HG03439 (cell line): Measurements from ENCODE around the gene ZNF862.

Experiments
- ATAC-seq: cut with Tn5 transposase; IDR thresholded peaks from one replicate; pipeline ENCODE4 v1.9.1; 2021; ENCODE audit warnings: mild to moderate bottlenecking, moderate library complexity; ENCODE audit not compliant: unreplicated experiment

Gene ZNF862

GRCh38 chr7:149809215-149809614 is 29.0 kb upstream of the ZNF862 start:
- ATAC-seq = no peak

GRCh38 chr7:149811221-149811620 is 27.0 kb upstream of the ZNF862 start:
- ATAC-seq = no peak

DNA sequence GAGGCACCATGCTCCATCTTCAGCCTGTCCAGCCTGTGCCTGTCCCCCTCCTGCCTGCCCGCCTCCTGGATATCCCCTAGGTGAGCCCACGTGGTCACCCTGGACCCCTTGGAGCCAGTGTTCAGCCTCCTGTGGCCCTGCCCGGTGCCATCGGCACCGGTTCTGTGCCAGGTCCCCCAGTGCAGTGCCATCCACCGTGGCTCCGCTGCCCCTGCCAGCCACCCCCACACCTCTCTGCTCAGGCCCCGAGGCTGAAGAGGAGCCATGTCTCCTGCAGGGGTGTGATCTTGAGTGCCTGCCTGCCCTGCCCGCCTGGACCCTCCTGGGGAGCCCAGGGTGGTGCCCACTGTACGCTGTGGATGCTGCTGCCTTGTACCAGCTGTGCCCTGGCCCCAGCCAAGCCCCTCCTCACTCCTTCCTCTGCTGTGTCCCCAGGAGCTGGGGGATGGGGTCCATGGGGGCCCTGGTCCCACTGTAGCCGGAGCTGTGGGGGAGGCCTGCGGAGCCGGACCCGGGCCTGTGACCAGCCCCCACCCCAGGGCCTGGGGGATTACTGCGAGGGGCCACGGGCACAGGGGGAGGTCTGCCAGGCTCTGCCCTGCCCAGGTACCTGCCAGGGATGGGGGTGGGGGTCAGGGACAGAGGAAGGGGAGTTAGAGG is 26.2 kb upstream of the ZNF862 start:
- ATAC-seq = no peak

GRCh38 chr7:149813254-149814035 is 24.7 kb upstream of the ZNF862 start:
- no peak for ATAC-seq

DNA sequence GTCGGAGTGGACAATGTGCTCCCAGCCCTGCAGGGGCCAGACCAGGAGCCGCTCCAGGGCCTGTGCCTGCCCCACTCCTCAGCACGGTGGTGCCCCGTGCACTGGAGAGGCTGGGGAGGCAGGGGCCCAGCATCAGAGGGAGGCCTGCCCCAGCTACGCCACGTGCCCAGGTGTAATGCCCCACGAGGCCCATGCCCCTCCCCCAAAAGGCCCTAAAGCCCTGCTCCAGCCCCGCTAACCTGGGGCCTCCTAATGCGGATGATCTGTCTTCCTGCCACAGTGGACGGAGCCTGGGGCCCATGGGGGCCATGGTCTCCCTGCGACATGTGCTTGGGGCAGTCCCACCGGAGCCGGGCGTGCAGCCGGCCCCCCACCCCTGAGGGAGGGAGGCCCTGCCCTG is 23.7 kb upstream of the ZNF862 start:
- no peak for ATAC-seq

DNA sequence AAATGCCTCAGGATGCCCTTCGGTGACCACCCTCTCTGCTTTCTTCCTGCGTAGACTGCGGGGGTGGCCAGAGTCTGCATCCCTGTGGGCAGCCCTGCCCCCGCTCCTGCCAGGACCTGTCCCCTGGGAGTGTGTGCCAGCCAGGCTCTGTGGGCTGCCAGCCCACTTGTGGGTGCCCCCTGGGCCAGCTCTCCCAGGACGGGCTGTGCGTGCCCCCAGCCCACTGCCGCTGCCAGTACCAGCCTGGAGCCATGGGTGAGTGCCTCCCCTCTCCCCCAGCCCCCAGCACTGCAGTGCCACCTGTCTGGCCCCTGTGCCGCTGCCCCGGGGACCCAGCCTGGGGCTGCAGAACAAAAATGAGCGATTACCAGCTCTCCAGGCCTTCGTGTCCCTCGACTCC is 23.1 kb upstream of the ZNF862 start:
- no peak for ATAC-seq

DNA sequence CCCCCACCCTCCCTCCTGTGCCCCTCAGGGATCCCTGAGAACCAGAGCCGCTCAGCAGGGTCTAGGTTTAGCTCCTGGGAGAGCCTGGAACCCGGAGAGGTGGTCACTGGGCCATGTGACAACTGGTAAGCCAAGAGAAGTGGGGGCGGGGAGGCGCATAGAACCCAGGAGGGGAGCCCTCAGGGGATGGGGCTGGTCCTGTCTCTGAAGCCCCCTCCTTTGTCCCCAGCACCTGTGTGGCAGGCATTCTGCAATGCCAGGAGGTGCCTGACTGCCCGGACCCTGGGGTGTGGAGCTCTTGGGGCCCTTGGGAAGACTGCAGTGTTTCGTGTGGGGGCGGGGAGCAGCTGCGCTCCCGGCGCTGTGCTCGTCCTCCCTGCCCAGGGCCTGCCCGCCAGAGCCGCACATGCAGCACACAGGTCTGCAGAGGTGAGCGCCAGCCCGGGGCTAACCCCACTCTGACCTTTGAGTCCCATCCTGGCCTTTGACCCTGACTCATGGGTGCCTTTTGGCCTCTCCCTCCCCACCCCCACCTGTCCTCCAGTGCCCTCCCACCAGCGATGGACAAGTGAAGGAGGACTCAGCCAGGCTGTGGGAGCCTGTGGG is 22.4 kb upstream of the ZNF862 start:
- ATAC-seq = no peak

DNA sequence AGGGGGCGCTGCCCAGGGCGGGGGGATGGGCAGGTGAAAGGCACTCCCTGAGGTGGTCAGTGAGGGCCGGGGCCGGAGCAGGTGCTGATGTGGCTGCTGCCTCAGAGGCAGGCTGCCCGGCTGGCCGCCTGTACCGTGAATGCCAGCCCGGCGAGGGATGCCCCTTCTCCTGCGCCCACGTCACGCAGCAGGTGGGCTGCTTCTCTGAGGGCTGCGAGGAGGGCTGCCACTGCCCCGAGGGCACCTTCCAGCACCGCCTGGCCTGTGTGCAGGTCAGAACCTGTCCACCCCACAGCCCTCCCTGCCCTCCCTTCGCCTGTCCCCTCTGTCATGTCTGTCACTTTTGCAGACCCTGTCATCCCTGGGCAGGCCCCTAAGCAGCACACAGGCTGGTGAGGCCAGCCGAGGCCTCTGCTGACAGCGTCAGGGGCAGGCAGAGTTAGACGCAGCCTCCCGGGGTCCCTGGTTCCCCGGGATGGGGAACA is 21.9 kb upstream of the ZNF862 start:
- ATAC-seq = no peak

DNA sequence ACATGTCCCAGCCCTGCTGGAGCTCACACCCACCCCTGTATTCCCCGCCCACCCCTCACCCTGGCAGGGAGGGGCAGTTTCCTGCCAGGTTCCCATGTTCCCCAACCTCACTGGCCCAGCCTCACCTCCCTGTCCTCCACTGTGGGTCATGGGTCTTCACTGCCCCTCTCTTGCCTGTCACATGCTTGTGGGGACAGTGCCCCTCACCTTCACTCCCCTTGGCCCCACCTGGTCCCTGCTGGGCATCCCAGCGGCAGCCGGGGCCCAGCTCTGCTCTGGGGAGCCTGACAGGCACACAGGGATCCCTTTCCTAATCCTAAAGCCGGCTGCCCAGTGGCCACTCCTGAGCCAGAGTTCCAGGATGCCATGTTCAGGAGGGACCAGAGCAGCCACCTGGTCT is 21.4 kb upstream of the ZNF862 start:
- ATAC-seq = no peak

DNA sequence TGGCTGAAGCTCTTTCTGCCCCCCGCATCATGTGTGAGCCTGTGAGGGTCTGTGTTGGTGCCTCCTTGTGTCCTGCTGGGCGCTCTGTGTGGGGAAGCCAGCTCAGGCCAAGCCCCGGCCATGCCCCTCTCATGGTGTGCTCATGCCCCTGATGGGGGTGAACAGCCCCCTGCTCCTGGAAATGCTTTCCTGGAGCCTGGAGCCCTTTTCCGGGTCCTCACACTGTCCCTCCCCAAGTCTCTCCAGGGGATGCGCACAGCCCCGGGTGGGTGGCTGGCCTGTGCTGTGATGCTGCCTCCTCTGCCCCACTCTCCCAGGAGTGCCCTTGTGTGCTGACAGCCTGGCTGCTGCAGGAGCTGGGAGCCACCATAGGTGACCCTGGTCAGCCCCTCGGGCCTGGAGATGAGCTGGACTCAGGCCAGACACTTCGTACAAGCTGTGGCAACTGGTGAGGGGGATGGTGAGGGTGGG is 20.8 kb upstream of the ZNF862 start:
- no peak for ATAC-seq

DNA sequence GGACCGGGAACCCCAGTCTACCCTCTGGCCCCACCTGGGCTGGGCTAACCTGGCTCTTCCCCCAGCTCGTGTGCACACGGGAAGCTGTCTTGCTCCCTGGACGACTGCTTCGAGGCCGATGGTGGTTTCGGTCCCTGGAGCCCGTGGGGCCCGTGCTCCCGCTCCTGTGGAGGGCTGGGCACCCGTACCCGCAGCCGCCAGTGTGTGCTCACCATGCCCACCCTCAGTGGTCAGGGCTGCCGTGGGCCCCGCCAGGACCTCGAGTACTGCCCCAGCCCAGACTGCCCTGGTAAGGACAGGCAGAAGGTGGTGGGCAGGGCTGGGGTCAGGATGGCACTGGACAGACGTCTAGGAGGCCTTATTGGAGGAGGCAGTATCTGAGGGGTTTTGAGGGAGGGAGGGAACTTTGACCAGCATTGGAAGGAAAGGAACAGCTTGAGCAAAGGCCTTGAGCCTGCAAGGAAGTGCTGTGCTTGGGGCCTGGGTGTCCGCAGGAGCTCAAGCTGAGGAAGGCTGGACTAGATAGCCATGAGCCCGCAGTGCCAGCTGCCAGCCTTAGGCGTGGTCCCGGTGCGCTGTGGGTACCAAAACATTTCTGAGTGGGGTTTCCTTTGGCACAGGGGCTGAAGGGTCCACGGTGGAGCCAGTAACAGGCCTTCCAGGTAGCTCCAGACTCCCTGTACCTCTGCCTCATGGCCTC is 20.2 kb upstream of the ZNF862 start:
- no peak for ATAC-seq

GRCh38 chr7:149818536-149818840 is 19.7 kb upstream of the ZNF862 start:
- no peak for ATAC-seq

DNA sequence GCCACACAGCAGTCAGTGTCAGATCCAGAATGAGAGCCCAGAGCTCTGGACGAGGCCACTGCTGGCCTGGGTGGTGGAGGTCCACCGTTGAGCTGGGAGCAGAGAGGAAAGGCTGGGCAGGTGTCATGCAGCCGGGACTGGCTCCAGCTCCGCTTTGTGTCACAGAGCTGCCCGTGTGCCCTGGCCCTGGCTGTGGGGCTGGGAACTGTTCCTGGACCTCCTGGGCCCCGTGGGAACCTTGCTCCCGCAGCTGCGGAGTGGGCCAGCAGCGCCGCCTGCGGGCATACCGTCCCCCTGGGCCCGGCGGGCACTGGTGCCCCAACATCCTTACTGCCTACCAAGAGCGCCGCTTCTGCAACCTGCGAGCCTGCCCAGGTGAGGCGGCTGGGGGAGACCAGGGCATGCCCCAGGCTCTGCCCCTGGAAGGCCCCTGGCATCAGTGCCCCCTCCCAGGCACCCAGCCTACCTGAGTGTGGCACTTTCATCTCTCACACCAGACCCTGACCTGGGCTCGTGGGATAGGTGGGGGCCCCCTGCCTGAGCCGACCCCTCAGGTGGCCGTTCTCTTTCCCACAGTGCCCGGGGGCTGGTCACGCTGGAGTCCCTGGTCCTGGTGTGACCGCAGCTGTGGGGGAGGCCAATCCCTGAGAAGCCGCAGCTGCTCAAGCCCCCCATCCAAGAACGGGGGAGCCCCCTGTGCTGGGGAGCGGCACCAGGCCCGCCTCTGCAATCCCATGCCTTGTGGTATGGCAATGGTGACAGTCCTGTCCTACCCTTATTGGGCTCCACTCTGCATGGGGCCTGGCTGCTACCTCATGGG is 18.8 kb upstream of the ZNF862 start:
- ATAC-seq = no peak

- no peak for ATAC-seq
Observed at GRCh38 chr7:149819961-149820340, 18.2 kb upstream of the ZNF862 start.

- no peak for ATAC-seq
Observed at GRCh38 chr7:149820622-149821190, 17.5 kb upstream of the ZNF862 start.

GRCh38 chr7:149821191-149822148 is 16.7 kb upstream of the ZNF862 start:
- ATAC-seq = no peak

- ATAC-seq = no peak
Observed at GRCh38 chr7:149822353-149822943, 15.7 kb upstream of the ZNF862 start.

DNA sequence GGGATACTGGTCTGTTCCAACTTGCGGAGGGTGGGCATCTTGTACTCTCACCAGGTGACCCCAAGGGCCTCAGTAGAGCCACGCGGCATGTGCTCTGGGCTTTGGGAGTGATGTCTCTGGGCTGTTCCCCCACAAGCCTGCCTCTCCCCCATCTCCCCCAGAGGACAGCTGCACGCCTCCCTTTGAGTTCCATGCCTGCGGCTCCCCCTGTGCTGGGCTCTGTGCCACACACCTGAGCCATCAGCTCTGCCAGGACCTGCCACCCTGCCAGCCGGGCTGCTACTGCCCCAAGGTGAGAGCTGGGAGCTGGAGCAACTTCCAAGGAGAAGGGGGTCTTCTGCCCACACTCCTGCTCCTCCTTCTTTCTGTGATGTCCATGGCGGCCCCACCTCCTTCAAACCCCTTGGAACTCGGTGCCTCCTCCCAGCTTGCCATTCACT is 15.0 kb upstream of the ZNF862 start:
- no peak for ATAC-seq
